HG02588 (cell line): Measurements from ENCODE around the gene KRT82.
"Not testable (repeated sequence)": the region's sequence is repeated elsewhere in the genome, so short reads cannot be mapped to it uniquely, and the experiment has no call there.

Source experiments
- ATAC-seq: cut with Tn5 transposase; IDR thresholded peaks from one replicate; pipeline ENCODE4 v1.9.1; 2021; ENCODE audit warnings: mild to moderate bottlenecking, moderate library complexity; ENCODE audit not compliant: unreplicated experiment

KRT82 gene

GRCh38 chr12:52405922-52406385 is at the start of gene KRT82:
KRT82 (minus strand) TSS chr12:52406335; CDS start chr12:52406277, 58 bp downstream.
- ATAC-seq, result no peak

GRCh38 chr12:52455821-52456220 is 49.7 kb upstream of the KRT82 start:
- ATAC-seq, result no peak

- ATAC-seq, result no peak
These were observed 48.5 kb upstream of the KRT82 start for GRCh38 chr12:52454411-52455201.

- ATAC-seq, result no peak
These were observed 46.0 kb upstream of the KRT82 start, which contains the start of gene KRT6B for GRCh38 chr12:52452101-52452500. KRT6B (minus strand) TSS chr12:52452146; CDS start chr12:52452078, 68 bp downstream.

- no peak for ATAC-seq
These were observed 42.1 kb upstream of the KRT82 start for GRCh38 chr12:52448228-52448627.

GRCh38 chr12:52447196-52447595 is 41.1 kb upstream of the KRT82 start:
- not testable (repeated sequence) for ATAC-seq

GRCh38 chr12:52446367-52447045 is 40.4 kb upstream of the KRT82 start:
- no peak for ATAC-seq

- no peak for ATAC-seq
These were observed 39.7 kb upstream of the KRT82 start for GRCh38 chr12:52445876-52446275.

- ATAC-seq, result no peak
These were observed 38.8 kb upstream of the KRT82 start for GRCh38 chr12:52444647-52445595.

GRCh38 chr12:52443966-52444365 is 37.8 kb upstream of the KRT82 start:
- no peak for ATAC-seq

- ATAC-seq, result no peak
These were observed 36.5 kb upstream of the KRT82 start for GRCh38 chr12:52442600-52443061.

- no peak for ATAC-seq
These were observed 35.3 kb upstream of the KRT82 start for GRCh38 chr12:52441320-52441911.

- ATAC-seq, result no peak
These were observed 34.7 kb upstream of the KRT82 start for GRCh38 chr12:52440821-52441319.

GRCh38 chr12:52439845-52440244 is 33.7 kb upstream of the KRT82 start:
- ATAC-seq, result no peak

GRCh38 chr12:52439420-52439819 is 33.3 kb upstream of the KRT82 start:
- ATAC-seq, result no peak

- no peak for ATAC-seq
These were observed 32.5 kb upstream of the KRT82 start for GRCh38 chr12:52438305-52439301.

GRCh38 chr12:52437508-52437907 is 31.4 kb upstream of the KRT82 start:
- ATAC-seq, result no peak

GRCh38 chr12:52436828-52437474 is 30.8 kb upstream of the KRT82 start:
- no peak for ATAC-seq
